Measurements from ENCODE around the gene PLCB4. TPM values are rescaled to one million over a fixed set of nuclear protein-coding genes. Genes with fewer than 3 reads are reported as not detected.

The PLCB4 gene
- total RNA-seq, 1 experiment from 2014 or later = 12.9 TPM

GRCh38 chr20:9119776-9120175 is 50.9 kb downstream of the PLCB4 start:
- no peak overlapping the region for H3K4me3 Mint-ChIP-seq (ENCODE audit: low read depth, unreplicated experiment)
- TF ChIP-seq CTCF (IDR thresholded peaks at IDR 0.05; ENCODE audit: unreplicated experiment) = no peak
- no peaks in the 10 kb centered on the region for H3K9me3 Mint-ChIP-seq (ENCODE audit: low read depth, unreplicated experiment)
- H3K27ac Mint-ChIP-seq (ENCODE audit: unreplicated experiment) = no peak overlapping the region
- no peak for DNase-seq
- no peaks in the 10 kb centered on the region for H3K27me3 Mint-ChIP-seq (ENCODE audit: unreplicated experiment)
- intact Hi-C loops (cut with micrococcal nuclease; ENCODE audit: unreplicated experiment) = no loop called here
- H3K4me1 Mint-ChIP-seq (ENCODE audit: low read depth, unreplicated experiment) = peaks cover 11% of the 10 kb centered on the region
- CTCF ChIA-PET = no interaction called here
- no TSS peak for BruUV-seq (replicated peaks)
- no peaks in the 10 kb centered on the region for H3K36me3 Mint-ChIP-seq (ENCODE audit: insufficient read depth, unreplicated experiment)

GRCh38 chr20:9121211-9121610 is 52.3 kb downstream of the PLCB4 start:
- Mint-ChIP-seq H3K27me3 (ENCODE audit: unreplicated experiment) (no peaks in the 10 kb centered on the region), H3K4me3 (ENCODE audit: low read depth, unreplicated experiment) (no peak overlapping the region), H3K9me3 (ENCODE audit: low read depth, unreplicated experiment) (no peaks in the 10 kb centered on the region), H3K4me1 (ENCODE audit: low read depth, unreplicated experiment) (peaks cover 11% of the 10 kb centered on the region), H3K36me3 (ENCODE audit: insufficient read depth, unreplicated experiment) (no peaks in the 10 kb centered on the region), H3K27ac (ENCODE audit: unreplicated experiment) (no peak overlapping the region)
- CTCF ChIA-PET = no interaction called here
- DNase-seq = no peak
- TF ChIP-seq CTCF (IDR thresholded peaks at IDR 0.05; ENCODE audit: unreplicated experiment) = no peak
- BruUV-seq (replicated peaks) = no TSS peak
- intact Hi-C loops (cut with micrococcal nuclease; ENCODE audit: unreplicated experiment) = no loop called here

GRCh38 chr20:9122571-9122970 is 53.7 kb downstream of the PLCB4 start:
- Mint-ChIP-seq H3K4me3 (ENCODE audit: low read depth, unreplicated experiment) (no peak overlapping the region), H3K27ac (ENCODE audit: unreplicated experiment) (no peak overlapping the region), H3K9me3 (ENCODE audit: low read depth, unreplicated experiment) (no peaks in the 10 kb centered on the region), H3K4me1 (ENCODE audit: low read depth, unreplicated experiment) (peaks cover 11% of the 10 kb centered on the region), H3K36me3 (ENCODE audit: insufficient read depth, unreplicated experiment) (no peaks in the 10 kb centered on the region), H3K27me3 (ENCODE audit: unreplicated experiment) (no peaks in the 10 kb centered on the region)
- CTCF ChIA-PET = no interaction called here
- intact Hi-C loops (cut with micrococcal nuclease; ENCODE audit: unreplicated experiment) = no loop called here
- DNase-seq = no peak
- BruUV-seq (replicated peaks) = no TSS peak
- no peak for TF ChIP-seq CTCF (IDR thresholded peaks at IDR 0.05; ENCODE audit: unreplicated experiment)

GRCh38 chr20:9126527-9126926 is 57.6 kb downstream of the PLCB4 start:
- no peak overlapping the region for H3K27ac Mint-ChIP-seq (ENCODE audit: unreplicated experiment)
- CTCF ChIA-PET = no interaction called here
- no peaks in the 10 kb centered on the region for H3K36me3 Mint-ChIP-seq (ENCODE audit: insufficient read depth, unreplicated experiment)
- no TSS peak for BruUV-seq (replicated peaks)
- no peak for TF ChIP-seq CTCF (IDR thresholded peaks at IDR 0.05; ENCODE audit: unreplicated experiment)
- H3K9me3 Mint-ChIP-seq (ENCODE audit: low read depth, unreplicated experiment) = no peaks in the 10 kb centered on the region
- no peak overlapping the region for H3K4me3 Mint-ChIP-seq (ENCODE audit: low read depth, unreplicated experiment)
- peaks cover under 1% of the 10 kb centered on the region for H3K4me1 Mint-ChIP-seq (ENCODE audit: low read depth, unreplicated experiment)
- no peak for DNase-seq
- intact Hi-C loops (cut with micrococcal nuclease; ENCODE audit: unreplicated experiment) = no loop called here
- no peaks in the 10 kb centered on the region for H3K27me3 Mint-ChIP-seq (ENCODE audit: unreplicated experiment)

- Mint-ChIP-seq H3K36me3 (ENCODE audit: insufficient read depth, unreplicated experiment) (no peaks in the 10 kb centered on the region), H3K9me3 (ENCODE audit: low read depth, unreplicated experiment) (no peaks in the 10 kb centered on the region), H3K4me1 (ENCODE audit: low read depth, unreplicated experiment) (no peaks in the 10 kb centered on the region), H3K4me3 (ENCODE audit: low read depth, unreplicated experiment) (no peak overlapping the region), H3K27me3 (ENCODE audit: unreplicated experiment) (no peaks in the 10 kb centered on the region), H3K27ac (ENCODE audit: unreplicated experiment) (no peak overlapping the region)
- TF ChIP-seq CTCF (IDR thresholded peaks at IDR 0.05; ENCODE audit: unreplicated experiment) = no peak
- no TSS peak for BruUV-seq (replicated peaks)
- DNase-seq = no peak
- CTCF ChIA-PET = no interaction called here
- intact Hi-C loops (cut with micrococcal nuclease; ENCODE audit: unreplicated experiment) = no loop called here
Measured at GRCh38 chr20:9128568-9128967, 59.7 kb downstream of the PLCB4 start.
